Heart left ventricle (tissue), 13 donors: ENCODE results near the gene TTC3.

Source experiments
- POLR2A ChIP-seq, 2 donors: fragments of 450-650 bp; IDR thresholded peaks; one replicate each; pipeline ENCODE4 v1.6.1; 2017; ENCODE audit warnings: antibody characterized with exemption in 2 of 2, mild to moderate bottlenecking in 2 of 2, moderate library complexity in 2 of 2
- TF ChIP-seq, protein P1 (sequence below), 12 donors: fragments of 200-600 bp; sonication (generic) in 4 of 12; IDR thresholded peaks; one replicate each; pipeline versions ENCODE4 v1.5.0 to v1.8.0; 2018 to 2022; ENCODE audit warnings: antibody characterized with exemption in 12 of 12, mild to moderate bottlenecking in 5 of 12
- donor health status: ischemic (EF 13 %, LVEDD 7.1; RV severe dilation, severe dysfunction).
- donor health status: DM: no; HTN: yes; CAD: no.
- donor health status: DM: no; HTN: no; CAD: no.
- donor health status: ischemic (EF 25% LVEDD 6.9; RV normal size, moderate dysfunction).
- donor health status: ischemic (EF 25% LVEDD 5.7; RV mildly dilated, moderate dysfunction).
- donor health status: ischemic (EF 35%, LVEDD 5.7; RV mildly dilated, moderate dysfunction).
- donor health status: nonischemic (EF 11% LVEDD 7.7; RV severe dilation, severe dysfunction).
- donor health status: DM: yes; HTN: yes; CAD: no.
- donor health status: PGD.
- donor health status: ischemic (EF 29% LVEDD 5.4; RV normal size, mild dysfunction).
- donor health status: nonischemic (EF 23%, LVEDD 6.1; RV moderate dilation, normal function).

- TF ChIP-seq, protein P1, sequence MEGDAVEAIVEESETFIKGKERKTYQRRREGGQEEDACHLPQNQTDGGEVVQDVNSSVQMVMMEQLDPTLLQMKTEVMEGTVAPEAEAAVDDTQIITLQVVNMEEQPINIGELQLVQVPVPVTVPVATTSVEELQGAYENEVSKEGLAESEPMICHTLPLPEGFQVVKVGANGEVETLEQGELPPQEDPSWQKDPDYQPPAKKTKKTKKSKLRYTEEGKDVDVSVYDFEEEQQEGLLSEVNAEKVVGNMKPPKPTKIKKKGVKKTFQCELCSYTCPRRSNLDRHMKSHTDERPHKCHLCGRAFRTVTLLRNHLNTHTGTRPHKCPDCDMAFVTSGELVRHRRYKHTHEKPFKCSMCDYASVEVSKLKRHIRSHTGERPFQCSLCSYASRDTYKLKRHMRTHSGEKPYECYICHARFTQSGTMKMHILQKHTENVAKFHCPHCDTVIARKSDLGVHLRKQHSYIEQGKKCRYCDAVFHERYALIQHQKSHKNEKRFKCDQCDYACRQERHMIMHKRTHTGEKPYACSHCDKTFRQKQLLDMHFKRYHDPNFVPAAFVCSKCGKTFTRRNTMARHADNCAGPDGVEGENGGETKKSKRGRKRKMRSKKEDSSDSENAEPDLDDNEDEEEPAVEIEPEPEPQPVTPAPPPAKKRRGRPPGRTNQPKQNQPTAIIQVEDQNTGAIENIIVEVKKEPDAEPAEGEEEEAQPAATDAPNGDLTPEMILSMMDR (IDR thresholded peaks at IDR 0.05), result no peak
- TF ChIP-seq POLR2A (IDR thresholded peaks at IDR 0.05), result no peak
These were observed 33.9 kb downstream of the TTC3 start for GRCh38 chr21:37106998-37107397.
